H4 (cell line): ENCODE data around the gene PGP. TPM values are rescaled to one million over a fixed set of nuclear protein-coding genes. Genes with fewer than 3 reads are reported as not detected.

ENCODE experiments used
- DNase-seq: peaks from one replicate; pipeline ENCODE4 v3.0.0-alpha.2; 2015; ENCODE audit warnings: low spot score
- total RNA-seq: library from RNA; depleted of rRNA; stranded (reverse); fragments of >200 nt; shearing (Covaris generic); gene quantifications from 2 replicates; pipeline ENCODE4 v1.2.3, GENCODE V29; 2014

The PGP gene
- total RNA-seq, 1 experiment from 2014 or later, result 20.0 TPM

DNA sequence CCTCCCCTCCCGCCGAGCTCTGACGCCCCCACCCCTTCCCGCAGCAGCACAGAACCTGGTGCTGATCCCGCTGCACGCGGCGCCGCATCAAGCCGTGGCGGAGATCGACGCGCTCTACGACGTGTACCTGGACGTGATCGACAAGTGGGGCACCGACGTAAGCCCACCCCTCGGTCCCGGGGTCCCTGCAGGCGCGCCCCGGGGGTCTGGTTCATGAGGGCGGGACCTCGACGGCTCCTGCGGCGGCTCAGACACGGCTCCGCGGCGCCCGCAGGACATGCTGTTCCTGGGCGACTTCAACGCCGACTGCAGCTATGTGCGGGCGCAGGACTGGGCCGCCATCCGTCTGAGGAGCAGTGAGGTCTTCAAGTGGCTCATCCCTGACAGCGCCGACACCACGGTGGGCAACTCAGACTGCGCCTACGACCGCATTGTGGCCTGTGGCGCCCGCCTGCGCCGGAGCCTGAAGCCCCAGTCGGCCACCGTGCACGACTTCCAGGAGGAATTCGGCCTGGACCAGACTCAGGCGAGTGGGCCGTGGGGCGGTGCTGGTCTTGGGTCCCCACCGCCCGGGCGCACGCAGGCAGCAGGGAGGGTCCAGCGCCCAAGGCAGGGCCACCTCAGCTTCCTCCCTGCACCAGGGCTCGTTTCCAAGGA is 23.0 kb upstream of the PGP start:
- no peak for DNase-seq

GRCh38 chr16:2237102-2237482 is 22.5 kb upstream of the PGP start:
- DNase-seq, result no peak

DNA sequence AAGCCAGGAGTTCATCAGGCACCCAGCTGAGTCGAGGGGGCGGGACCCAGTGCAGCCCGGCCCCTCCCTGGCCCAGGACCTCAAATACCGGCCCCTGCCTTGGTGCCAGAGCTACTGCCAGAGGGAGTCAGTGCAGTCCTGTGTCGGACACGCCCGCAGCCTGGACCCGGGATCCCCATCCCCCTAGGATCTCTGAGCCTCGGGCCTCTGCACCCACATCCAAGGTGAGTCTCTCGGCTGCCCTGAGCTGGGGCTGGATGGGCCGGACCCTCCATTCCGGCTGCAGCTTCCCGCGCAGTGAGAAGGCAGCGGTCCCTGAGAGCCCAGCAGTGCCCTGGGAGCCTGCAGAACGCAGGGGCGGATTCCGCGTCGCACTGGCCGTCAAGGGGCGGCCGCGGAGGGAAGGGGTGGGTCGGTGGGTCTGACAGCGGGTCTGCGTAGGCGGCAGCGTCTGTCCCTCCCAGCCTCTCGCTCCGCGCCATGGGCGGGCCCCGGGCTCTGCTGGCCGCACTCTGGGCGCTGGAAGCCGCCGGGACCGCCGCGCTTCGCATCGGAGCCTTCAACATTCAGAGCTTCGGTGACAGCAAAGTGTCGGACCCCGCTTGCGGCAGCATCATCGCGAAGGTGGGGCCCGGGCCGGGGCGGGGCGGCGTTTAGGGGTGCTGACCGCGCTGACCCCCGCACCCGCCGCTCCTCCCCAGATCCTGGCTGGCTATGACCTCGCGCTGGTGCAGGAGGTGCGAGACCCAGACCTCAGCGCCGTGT is 21.9 kb upstream of the PGP start, which contains the start of gene DNASE1L2:
TSS of gene DNASE1L2 (plus strand) at position 108 of the 765 bp plus-strand sequence. CDS start at position 481, 373 bp downstream.
- DNase-seq, result no peak

GRCh38 chr16:2235695-2236336 is 21.2 kb upstream of the PGP start:
- DNase-seq, result no peak

- DNase-seq, result no peak
These were observed 20.6 kb upstream of the PGP start for GRCh38 chr16:2235234-2235651.

- no peak for DNase-seq
These were observed 20.2 kb upstream of the PGP start for GRCh38 chr16:2234813-2235170.

GRCh38 chr16:2233872-2234812 is 19.5 kb upstream of the PGP start:
- DNase-seq, result no peak

- no peak for DNase-seq
These were observed 18.6 kb upstream of the PGP start for GRCh38 chr16:2233046-2233775.

DNA sequence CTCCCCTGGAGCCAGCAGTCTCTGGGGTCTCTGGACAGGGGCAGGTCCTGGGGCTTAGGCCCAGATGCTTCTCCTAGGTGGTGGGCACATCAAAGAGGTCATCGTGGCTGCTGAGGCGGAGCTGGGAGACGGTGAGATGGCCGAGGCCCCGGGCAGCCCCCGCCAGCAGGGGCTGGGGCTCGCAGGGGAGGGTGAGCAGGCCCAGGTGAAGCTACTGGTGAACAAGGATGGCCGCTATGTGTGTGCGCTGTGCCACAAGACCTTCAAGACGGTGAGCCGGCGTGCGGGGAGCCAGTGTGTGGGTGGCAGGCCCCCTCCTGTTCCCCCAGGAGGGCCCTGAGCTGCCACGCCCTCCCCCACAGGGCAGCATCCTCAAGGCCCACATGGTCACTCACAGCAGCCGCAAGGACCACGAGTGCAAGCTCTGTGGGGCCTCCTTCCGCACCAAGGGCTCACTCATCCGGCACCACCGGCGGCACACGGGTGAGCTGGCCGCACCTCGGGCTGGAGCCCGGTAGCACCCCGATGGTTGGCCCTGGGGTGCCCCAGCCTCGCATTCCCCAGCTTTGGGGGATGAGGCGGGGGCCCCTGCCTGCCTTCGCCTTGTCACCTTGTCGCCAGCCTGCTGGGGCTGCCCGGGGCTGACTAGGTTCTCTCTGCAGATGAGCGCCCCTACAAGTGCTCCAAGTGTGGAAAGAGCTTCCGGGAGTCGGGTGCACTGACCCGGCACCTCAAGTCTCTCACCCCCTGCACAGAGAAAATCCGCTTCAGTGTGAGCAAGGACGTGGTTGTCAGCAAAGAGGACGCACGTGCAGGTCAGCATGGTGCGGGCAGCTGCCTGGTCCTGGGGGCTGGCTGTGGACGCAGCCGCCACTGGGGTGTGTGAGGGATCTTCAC is 17.7 kb upstream of the PGP start:
- DNase-seq, result no peak

DNA sequence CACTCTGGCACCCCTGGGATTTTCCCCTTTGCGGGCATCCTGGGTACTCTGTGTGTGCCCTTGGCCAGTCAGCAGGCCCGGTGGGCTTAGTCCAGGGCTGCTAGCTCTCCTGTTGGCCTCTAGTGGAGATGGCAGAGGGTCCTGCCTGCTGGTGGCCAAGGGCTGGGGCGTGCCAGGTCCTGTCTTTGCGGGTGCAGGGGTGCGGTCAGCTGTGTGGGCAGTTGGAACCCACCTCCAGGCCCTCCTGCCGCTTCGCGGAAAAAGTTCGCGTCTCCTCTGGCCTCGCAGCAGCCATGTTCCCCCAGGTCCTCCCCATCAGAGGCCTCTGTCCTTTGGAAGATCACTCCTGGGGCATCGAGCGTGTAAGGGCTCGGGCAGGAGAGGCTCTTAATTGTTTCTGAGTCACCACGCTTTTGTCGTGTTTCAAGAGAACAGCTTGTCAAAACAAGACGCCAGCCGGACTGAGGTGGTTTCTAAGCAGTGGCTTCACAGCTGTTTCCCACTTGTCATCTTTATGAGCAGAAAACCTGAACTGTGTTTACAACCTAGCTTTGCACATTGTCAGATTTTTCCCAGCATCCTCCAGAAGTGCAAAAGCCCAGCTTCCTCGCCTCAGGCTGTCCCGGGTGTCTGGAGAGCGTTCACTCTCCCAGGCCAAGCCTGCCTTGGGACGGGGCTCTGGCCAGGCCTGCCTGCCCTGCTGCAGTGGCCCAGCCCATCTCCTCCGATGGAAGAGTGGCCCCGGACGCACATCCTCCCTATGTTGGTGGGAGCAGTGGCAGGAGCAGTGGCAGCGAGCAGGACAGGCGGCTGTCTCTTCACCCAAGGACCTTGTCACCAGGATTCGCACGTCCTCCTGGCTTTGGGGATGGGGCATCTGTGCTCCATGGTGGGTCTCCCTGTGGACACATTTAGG is 16.6 kb upstream of the PGP start:
- DNase-seq, result no peak

DNA sequence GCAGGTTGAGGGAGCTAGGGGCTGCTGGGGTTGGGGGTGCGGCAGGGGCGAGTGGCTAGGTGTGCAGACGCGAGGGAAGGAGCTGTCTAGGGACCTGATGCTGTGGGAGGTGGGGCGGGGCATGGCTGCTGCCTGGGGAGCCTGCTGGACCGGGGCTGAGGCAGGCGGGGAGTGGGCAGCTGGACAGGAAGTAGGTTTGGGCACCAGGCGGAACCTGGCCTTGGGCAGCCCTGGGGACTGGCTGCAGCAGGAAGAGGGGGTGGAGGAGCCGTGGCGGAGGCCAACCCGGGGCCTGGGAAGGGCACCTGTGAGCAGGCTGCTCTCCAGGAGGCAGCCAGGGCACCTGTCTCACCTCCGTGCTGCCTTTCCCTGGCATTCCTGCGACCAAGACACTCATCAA is 15.7 kb upstream of the PGP start:
- DNase-seq, result no peak

DNA sequence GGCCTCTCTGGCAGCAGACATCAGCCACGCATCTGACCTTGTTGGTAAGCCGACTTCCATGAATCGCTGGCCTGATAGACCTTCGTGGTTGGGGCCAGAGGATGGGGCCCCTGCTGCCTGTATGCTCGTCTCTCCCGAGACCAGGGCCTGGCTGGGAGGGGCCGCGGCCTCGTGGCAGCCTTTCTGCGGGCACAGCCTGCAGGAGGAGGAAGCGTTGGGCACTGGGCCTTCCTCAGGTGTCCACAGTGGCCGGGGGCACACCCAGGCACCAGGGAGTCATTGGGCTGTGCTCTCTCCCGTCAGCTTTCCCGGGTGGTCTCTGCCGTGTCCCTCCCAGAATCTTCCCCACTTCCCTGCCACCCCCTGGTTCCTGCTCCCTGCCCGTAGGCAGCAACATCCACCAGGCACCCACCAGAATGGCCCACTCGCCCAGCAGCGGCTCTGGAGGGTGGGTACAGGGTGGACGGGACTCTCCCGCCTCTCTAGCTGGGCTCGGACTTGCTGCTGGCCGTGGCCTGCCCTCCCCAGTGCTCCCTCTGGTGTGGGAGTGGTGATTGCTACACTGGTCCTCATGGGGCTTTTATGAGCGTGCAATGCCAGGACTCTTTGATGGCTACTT is 15.1 kb upstream of the PGP start:
- no peak for DNase-seq

DNA sequence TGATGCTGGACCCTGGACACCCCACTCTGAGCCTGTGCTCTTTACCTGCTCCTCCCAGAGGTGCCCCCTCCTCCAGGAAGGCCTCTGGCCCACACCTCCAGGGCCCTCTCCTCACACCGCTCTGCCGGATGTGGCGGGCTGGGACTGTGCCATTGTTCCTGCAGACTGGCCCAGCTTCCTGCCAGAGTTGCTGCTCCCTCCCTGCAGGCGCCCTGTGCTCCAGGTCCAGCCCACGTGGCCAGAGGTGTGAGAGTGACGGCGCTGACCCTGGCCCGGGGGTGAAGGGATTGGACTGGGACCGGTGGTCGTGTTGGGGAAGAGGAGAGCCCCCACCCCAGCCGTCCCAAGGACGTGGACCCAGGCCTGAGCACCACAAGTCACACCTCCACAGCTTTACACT is 14.5 kb upstream of the PGP start:
- no peak for DNase-seq

DNA sequence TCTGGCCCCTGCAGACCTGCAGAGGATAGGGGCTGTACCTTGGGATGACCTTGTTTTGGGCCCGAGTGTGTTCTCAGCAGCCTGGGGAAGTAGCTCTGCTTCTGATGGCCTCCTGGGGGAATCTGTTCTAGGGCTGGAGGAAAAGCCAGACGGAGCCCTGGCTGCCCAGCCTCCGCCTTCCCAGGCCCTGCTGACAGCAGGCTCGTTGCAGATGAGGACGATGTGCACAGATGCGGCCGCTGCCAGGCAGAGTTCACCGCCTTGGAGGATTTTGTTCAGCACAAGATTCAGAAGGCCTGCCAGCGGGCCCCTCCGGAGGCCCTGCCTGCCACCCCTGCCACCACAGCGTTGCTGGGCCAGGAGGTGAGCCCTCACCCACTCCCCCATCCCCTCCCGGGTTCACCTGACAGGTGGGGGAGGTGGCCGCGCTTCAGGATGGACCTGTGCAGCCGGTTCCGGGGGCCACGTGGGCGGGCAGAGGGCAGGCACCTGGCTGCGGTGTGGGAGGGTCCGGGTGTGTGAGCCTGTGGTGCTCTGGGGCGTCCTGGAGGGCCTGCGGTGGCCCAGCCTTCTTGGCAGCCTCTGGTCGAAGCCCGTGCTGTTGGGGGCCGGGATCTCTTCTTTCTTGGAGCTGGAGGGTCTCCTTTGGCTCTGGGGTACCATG is 13.7 kb upstream of the PGP start:
- DNase-seq, result no peak

- DNase-seq, result no peak
These were observed 12.3 kb upstream of the PGP start for GRCh38 chr16:2226918-2227317.

DNA sequence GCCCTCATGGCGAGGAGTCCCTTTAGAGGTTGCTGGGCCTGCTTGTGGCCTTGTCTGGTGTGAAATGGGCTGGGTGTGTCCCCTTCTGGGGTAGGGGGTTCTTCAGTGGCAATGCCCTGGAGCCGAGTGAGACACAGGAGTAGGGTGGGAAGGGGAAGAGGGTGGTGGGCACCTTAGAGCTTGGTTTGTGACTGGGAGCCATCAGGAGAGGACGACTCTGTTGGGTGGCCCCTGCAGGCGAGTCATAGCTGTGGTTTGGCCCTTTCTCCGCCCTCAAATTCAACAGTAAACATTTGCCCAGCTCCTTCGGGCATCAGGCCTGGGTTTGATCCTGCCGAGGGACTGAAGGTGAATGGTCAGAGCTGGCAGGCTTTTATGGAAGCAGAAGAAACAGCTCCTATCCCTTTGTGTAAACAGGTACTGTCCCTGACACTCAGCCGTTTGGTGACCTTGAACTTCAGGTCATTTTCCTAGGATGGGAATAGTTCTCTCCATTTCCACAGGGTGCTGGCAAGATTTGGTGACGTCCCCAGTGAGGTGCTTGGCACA is 11.7 kb upstream of the PGP start:
- no peak for DNase-seq

DNA sequence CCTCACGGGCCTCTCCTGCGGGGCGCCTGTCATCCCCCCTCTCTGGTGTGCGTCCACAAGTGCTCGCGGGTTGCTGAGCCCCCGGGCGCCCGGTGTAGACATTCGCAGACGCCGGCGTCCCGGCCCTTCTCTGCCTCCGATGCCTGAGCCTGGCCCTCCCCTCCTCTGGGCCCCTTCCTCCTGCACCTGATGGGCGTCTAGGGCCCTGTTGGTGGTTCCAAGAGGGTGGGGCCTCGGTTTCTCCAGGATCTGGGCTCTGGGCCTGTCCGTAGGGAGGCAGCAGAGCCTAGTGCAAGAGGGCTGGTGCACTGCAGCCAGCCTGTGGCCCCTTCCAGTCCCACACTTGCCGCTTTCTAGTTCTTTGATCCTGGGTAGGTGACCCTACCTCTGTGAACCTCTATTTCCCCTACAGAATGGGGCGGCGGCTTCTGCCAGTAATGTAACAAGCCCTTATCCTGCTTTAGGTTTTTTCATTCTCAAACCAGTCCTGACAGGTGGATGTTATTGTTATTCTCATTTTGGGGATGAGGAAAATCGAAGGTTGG is 9.4 kb upstream of the PGP start:
- DNase-seq, result no peak
